Activated naive CD4-positive, alpha-beta T cell treated with anti-CD3 and anti-CD28 coated beads, Interleukin-2, amount 10 ng/mL, durations not matched to agents 7 days and 5 days (primary cell): ENCODE measurements around the gene INSR.
A peak's percentile ranks its signal among the peaks of the same experiment; 100 is the strongest.

ENCODE experiments used
- CTCF ChIA-PET: fragments of 350-600 bp; sonication (Branson Sonifier 250); formaldehyde crosslinking; loops from one replicate; lab custom pipeline; 2021; ENCODE audit warnings: antibody characterized with exemption; lab: Charles Lee
- DNase-seq: peaks from one replicate; pipeline ENCODE4 v3.0.0-alpha.2; 2020
- H3K27ac Mint-ChIP-seq: one replicate; pipeline ENCODE4 v1.8.0; 2021; ENCODE audit warnings: mild to moderate bottlenecking, moderate library complexity, mixed read lengths
- H3K27me3 Mint-ChIP-seq: one replicate; pipeline ENCODE4 v1.8.0; 2021; ENCODE audit warnings: mild to moderate bottlenecking, mixed read lengths
- H3K36me3 Mint-ChIP-seq: one replicate; pipeline ENCODE4 v1.8.0; 2021; ENCODE audit warnings: mixed read lengths
- H3K4me1 Mint-ChIP-seq: one replicate; pipeline ENCODE4 v1.8.0; 2021; ENCODE audit warnings: mixed read lengths
- H3K4me3 Mint-ChIP-seq: one replicate; pipeline ENCODE4 v1.8.0; 2021; ENCODE audit warnings: mild to moderate bottlenecking, moderate library complexity, mixed read lengths
- H3K9me3 Mint-ChIP-seq: one replicate; pipeline ENCODE4 v1.8.0; 2021; ENCODE audit warnings: mixed read lengths

Gene INSR

GRCh38 chr19:7195046-7195445, 99.2 kb downstream of the INSR start:
- no peaks in the 10 kb centered on the region for H3K9me3 Mint-ChIP-seq
- H3K27me3 Mint-ChIP-seq: peaks cover 81% of the 10 kb centered on the region
- peaks cover 36% of the 10 kb centered on the region for H3K4me1 Mint-ChIP-seq
- no peak overlapping the region for H3K27ac Mint-ChIP-seq
- CTCF ChIA-PET: no interaction called here
- DNase-seq: no peak
- H3K36me3 Mint-ChIP-seq: no peaks in the 10 kb centered on the region
- H3K4me3 Mint-ChIP-seq: no peak overlapping the region

GRCh38 chr19:7194566-7194965, 99.6 kb downstream of the INSR start:
- Mint-ChIP-seq H3K27me3 (peaks cover 79% of the 10 kb centered on the region), H3K4me1 (peaks cover 36% of the 10 kb centered on the region), H3K36me3 (no peaks in the 10 kb centered on the region), H3K27ac (no peak overlapping the region), H3K4me3 (no peak overlapping the region), H3K9me3 (no peaks in the 10 kb centered on the region)
- no peak for DNase-seq
- CTCF ChIA-PET: interaction anchor here (0.6 kb wide), 1 partner anchor 192 kb away, joined by 3 read pairs; no protein-coding TSS in a partner anchor

DNA sequence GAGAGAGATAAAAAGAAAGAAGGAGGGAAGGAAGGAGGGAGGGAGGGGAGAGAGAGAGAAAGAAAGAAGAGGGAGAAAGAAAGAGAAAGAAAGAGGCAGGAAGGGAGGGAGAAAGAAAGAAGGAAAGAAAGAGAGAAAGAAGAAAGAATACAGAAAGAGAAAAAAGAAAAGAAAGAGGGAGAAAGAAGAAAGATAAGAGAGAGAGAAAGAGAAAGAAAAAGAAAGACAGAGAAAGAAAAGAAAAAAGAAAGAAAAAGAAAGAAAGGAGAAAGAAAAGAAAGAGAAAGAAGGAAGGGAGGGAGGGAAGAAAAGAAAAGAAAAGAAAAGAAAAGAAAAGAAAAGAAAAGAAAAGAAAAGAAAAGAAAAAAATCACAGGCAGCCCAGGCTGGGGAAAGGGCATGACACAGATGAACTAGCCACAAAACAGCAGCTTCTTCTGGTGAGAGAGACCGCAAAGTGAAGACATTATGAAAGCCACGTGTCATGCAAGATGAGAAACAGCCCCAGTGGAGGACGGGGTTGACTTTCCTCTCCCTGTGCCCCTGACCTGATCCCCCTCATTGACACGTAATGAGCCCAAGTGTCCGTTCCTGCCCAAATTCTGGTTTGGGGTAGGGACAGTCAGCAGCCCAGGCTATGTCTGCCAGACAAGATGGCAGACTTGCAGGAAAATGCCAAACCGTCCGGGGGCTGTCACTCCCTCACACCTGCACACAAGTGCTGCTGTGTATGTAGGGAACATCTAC, 102.1 kb downstream of the INSR start:
- no peaks in the 10 kb centered on the region for H3K36me3 Mint-ChIP-seq
- DNase-seq: peak; percentile 63
- no peaks in the 10 kb centered on the region for H3K9me3 Mint-ChIP-seq
- H3K27ac Mint-ChIP-seq: no peak overlapping the region
- peak overlapping the region; percentile 12 for H3K4me3 Mint-ChIP-seq
- peaks cover 62% of the 10 kb centered on the region for H3K27me3 Mint-ChIP-seq
- H3K4me1 Mint-ChIP-seq: peaks cover 26% of the 10 kb centered on the region
- CTCF ChIA-PET: interaction anchor here (0.7 kb wide), 1 partner anchor 752 kb away, joined by 3 read pairs; no protein-coding TSS in a partner anchor

DNA sequence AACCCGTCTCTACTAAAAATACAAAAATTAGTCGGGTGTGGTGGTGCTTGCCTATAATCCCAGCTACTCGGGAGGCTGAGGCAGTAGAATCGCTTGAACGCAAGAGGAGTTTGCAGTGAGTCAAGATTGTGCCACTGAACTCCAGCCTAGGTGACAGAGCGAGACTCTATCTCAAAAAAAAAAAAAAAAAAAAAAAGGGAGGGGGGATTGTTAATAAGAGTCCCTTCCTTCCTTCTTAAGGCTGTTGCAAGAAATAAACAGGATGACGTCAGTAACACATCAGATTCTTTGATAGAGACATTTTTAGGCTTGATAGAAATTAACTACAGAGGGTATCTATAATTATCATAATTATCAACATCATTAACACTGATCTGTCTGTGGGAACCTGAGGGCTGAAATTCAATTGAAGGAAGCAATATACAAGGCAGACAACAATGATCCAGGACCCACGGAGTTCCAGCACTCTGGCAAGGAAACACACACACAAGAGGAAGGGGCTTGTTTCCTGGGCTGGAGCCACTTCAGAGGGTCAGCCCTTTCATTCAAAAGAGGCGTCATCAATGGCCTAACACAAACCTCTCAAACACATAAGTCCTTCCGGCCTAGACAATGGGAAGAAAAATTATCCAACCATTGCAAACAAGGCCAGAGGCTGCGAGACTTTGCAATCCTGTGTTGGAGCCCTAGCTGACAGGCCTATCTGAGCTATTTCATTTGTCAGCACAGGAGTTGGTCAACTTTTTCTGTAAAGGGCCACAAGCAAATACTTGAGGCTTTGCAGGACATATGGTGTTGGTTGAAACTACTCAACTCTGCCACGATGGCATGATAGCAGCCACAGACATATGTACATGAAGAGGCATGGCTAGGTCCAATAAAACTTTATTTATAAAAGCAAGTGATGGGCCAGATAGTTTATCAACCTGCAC, 105.2 kb downstream of the INSR start:
- Mint-ChIP-seq H3K27me3 (peaks cover 53% of the 10 kb centered on the region), H3K27ac (no peak overlapping the region), H3K4me1 (peaks cover 47% of the 10 kb centered on the region), H3K4me3 (no peak overlapping the region), H3K36me3 (no peaks in the 10 kb centered on the region), H3K9me3 (no peaks in the 10 kb centered on the region)
- CTCF ChIA-PET: interaction anchor here (1.2 kb wide), 1 partner anchor 39 kb away, joined by 3 read pairs; no protein-coding TSS in a partner anchor
- DNase-seq: no peak

DNA sequence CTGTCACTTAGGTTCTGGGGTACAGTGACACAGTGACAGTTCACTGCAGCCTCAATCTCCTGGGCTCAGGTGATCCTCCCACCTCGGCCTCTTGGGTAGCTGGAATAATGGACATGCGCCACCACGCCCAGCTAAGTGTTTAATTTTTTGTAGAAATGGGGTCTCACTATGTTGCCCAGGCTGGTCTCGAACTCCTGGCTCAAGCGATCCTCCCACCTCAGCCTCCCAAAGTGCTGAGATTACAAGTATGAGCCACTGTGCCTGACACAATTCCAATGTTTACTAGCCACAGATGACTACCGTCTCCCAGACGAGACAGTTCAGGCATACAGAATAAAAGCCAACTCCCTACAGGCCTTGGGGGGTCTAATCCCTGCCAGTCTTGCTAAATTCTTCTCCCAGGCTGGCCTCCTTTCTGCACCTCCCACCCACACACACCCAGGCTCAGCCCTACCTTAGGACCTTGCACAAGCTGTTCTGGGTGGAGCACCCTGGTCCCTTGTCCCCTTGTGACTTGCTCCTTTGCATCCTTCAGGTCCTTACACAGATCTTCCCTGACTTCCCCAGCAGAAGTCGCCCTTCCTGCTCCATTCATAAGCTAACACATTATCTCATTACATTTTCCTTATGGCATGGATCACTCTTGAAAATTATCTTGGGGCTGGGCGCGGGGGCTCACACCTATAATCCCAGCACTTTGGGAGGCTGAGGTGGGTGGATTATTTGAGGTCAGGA, 106.4 kb downstream of the INSR start:
- Mint-ChIP-seq H3K36me3 (no peaks in the 10 kb centered on the region), H3K9me3 (no peaks in the 10 kb centered on the region), H3K4me3 (no peak overlapping the region), H3K27ac (no peak overlapping the region), H3K4me1 (peaks cover 54% of the 10 kb centered on the region), H3K27me3 (peaks cover 42% of the 10 kb centered on the region)
- no peak for DNase-seq
- CTCF ChIA-PET: interaction anchor here (1.2 kb wide), 1 partner anchor 38 kb away, joined by 3 read pairs; no protein-coding TSS in a partner anchor

DNA sequence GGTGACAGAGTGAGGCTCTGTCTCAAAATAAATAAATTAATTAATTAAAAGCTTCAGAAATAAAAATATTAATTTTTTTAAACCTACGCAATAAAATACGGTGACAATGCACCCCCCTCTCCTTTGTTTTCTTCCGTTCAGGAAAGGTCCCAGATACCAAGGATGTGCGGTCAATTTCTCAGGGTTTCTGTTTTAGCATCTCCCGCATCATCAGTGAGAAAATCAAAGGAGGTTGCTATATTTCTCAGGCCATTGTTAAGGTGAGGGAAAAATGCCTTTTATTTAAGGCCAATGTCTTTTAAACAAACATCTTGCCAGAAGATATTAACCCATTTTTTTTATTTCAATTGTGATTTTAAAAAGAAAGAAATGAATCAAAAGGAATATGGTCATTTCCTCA, 111.7 kb downstream of the INSR start:
- Mint-ChIP-seq H3K4me1 (peaks cover 40% of the 10 kb centered on the region), H3K27me3 (peaks cover 11% of the 10 kb centered on the region), H3K27ac (no peak overlapping the region), H3K9me3 (no peaks in the 10 kb centered on the region), H3K4me3 (no peak overlapping the region), H3K36me3 (no peaks in the 10 kb centered on the region)
- no peak for DNase-seq
- CTCF ChIA-PET: interaction anchor here (0.7 to 1.0 kb wide), 2 partner anchors 25 to 32 kb away, joined by 3 to 5 read pairs; no protein-coding TSS in a partner anchor

GRCh38 chr19:7179917-7180306, 114.3 kb downstream of the INSR start:
- Mint-ChIP-seq H3K27me3 (peaks cover 8% of the 10 kb centered on the region), H3K4me3 (no peak overlapping the region), H3K36me3 (no peaks in the 10 kb centered on the region), H3K27ac (no peak overlapping the region), H3K4me1 (peaks cover 23% of the 10 kb centered on the region), H3K9me3 (no peaks in the 10 kb centered on the region)
- DNase-seq: no peak
- CTCF ChIA-PET: no interaction called here

DNA sequence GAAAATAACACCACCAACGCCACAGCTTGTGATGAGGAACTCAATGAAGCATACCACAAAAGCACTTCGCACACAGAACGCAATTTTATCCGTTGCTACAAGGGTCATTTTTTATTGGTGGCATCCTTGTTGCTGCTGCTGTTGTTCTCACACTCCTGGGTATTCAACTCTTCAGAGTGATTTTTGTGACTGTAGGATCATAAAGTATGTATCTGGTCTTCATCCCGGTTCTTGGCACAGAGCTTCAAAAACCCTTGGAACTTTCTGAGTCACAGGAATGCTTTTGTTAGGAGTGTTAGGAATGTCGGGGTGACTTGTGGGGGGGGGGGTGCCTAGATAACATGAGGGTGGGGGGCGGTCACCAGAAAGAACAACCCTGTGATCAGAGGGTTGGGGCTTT, 116.3 kb downstream of the INSR start:
- Mint-ChIP-seq H3K27me3 (peaks cover 4% of the 10 kb centered on the region), H3K4me3 (no peak overlapping the region), H3K4me1 (peaks cover 10% of the 10 kb centered on the region), H3K36me3 (no peaks in the 10 kb centered on the region), H3K27ac (no peak overlapping the region), H3K9me3 (no peaks in the 10 kb centered on the region)
- CTCF ChIA-PET: no interaction called here
- DNase-seq: no peak

DNA sequence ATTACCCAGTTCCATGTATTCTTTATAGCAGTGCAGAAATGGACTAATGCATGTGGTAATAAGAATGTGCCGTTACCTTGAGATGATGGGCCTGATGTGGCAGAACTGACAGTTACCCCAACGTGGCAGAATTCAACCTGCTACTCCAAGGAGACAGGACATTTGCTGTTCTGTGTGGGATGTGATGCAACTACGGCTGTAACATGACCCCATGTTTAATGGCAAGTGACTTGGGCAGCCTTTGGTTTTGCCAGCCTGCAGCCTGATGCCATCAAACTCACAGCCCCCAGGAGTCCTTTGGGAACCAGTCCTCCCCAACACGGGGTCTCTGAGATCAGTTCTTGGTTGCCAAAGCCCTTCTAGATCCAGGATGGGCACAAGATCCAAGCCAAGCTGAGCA, 117.4 kb downstream of the INSR start:
- CTCF ChIA-PET: no interaction called here
- H3K36me3 Mint-ChIP-seq: no peaks in the 10 kb centered on the region
- no peaks in the 10 kb centered on the region for H3K9me3 Mint-ChIP-seq
- peaks cover 4% of the 10 kb centered on the region for H3K27me3 Mint-ChIP-seq
- H3K4me1 Mint-ChIP-seq: peaks cover 5% of the 10 kb centered on the region
- no peak for DNase-seq
- H3K4me3 Mint-ChIP-seq: no peak overlapping the region
- no peak overlapping the region for H3K27ac Mint-ChIP-seq

GRCh38 chr19:7172794-7173193, 121.4 kb downstream of the INSR start:
- Mint-ChIP-seq H3K4me3 (no peak overlapping the region), H3K4me1 (no peaks in the 10 kb centered on the region), H3K27ac (no peak overlapping the region), H3K27me3 (peaks cover 4% of the 10 kb centered on the region), H3K9me3 (peaks cover 8% of the 10 kb centered on the region), H3K36me3 (no peaks in the 10 kb centered on the region)
- CTCF ChIA-PET: no interaction called here
- DNase-seq: no peak

GRCh38 chr19:7170983-7171382, 123.2 kb downstream of the INSR start:
- H3K9me3 Mint-ChIP-seq: peaks cover 8% of the 10 kb centered on the region
- H3K36me3 Mint-ChIP-seq: no peaks in the 10 kb centered on the region
- H3K4me3 Mint-ChIP-seq: no peak overlapping the region
- no peak for DNase-seq
- no peaks in the 10 kb centered on the region for H3K27me3 Mint-ChIP-seq
- no peak overlapping the region for H3K27ac Mint-ChIP-seq
- H3K4me1 Mint-ChIP-seq: no peaks in the 10 kb centered on the region
- CTCF ChIA-PET: interaction anchor here (0.5 kb wide), 1 partner anchor 69 kb away, joined by 3 read pairs; no protein-coding TSS in a partner anchor

DNA sequence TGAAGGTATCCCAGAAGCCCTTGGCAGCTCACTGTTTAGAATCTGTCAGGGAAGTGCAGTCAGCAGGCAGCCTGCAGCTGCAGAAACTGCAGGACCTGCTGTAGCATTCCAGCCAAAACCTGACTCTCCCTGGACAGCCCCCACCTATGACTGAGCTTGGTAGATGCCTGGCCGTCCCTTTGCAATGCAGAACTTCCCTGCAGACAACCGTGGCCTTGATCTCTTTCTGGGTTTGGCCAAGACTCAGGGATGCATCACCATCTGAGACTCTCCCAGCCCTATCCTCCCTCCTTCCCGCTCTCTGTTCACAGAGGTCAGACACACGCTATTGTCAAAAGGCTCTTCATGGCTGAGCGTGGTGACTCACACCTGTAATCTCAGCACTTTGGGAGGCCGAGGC, 125.3 kb downstream of the INSR start:
- H3K27me3 Mint-ChIP-seq: no peaks in the 10 kb centered on the region
- peaks cover 8% of the 10 kb centered on the region for H3K9me3 Mint-ChIP-seq
- no peak for DNase-seq
- H3K4me3 Mint-ChIP-seq: no peak overlapping the region
- H3K36me3 Mint-ChIP-seq: no peaks in the 10 kb centered on the region
- no peak overlapping the region for H3K27ac Mint-ChIP-seq
- no peaks in the 10 kb centered on the region for H3K4me1 Mint-ChIP-seq
- CTCF ChIA-PET: no interaction called here

GRCh38 chr19:7161292-7161691, 132.9 kb downstream of the INSR start:
- no peak for DNase-seq
- H3K27ac Mint-ChIP-seq: no peak overlapping the region
- no peaks in the 10 kb centered on the region for H3K27me3 Mint-ChIP-seq
- CTCF ChIA-PET: no interaction called here
- H3K4me3 Mint-ChIP-seq: no peak overlapping the region
- no peaks in the 10 kb centered on the region for H3K9me3 Mint-ChIP-seq
- no peaks in the 10 kb centered on the region for H3K36me3 Mint-ChIP-seq
- no peaks in the 10 kb centered on the region for H3K4me1 Mint-ChIP-seq
